Activated T-cell treated with anti-CD3 and anti-CD28 coated beads, Interleukin-2, amount 50 U/mL, for 24 hours (primary cell): ENCODE results near the gene NXN.
"Not testable (repeated sequence)": the region's sequence is repeated elsewhere in the genome, so short reads cannot be mapped to it uniquely, and the experiment has no call there.

ENCODE experiments used
- DNase-seq: peaks from one replicate; pipeline ENCODE4 v3.0.0-alpha.2; 2020
- H3K27ac Mint-ChIP-seq: 2 replicates; pipeline ENCODE4 v1.8.0; 2020; ENCODE audit warnings: mild to moderate bottlenecking, mixed read lengths
- H3K27me3 Mint-ChIP-seq: 2 replicates; pipeline ENCODE4 v1.8.0; 2020; ENCODE audit warnings: mixed read lengths
- H3K36me3 Mint-ChIP-seq: 2 replicates; pipeline ENCODE4 v1.8.0; 2020; ENCODE audit warnings: low read depth, mixed read lengths
- H3K4me1 Mint-ChIP-seq: 2 replicates; pipeline ENCODE4 v1.8.0; 2020; ENCODE audit warnings: low read depth, mixed read lengths
- H3K4me3 Mint-ChIP-seq: 2 replicates; pipeline ENCODE4 v1.8.0; 2020; ENCODE audit warnings: mild to moderate bottlenecking, moderate library complexity, mixed read lengths
- H3K9me3 Mint-ChIP-seq: 2 replicates; pipeline ENCODE4 v1.8.0; 2020; ENCODE audit warnings: mixed read lengths

The NXN gene

DNA sequence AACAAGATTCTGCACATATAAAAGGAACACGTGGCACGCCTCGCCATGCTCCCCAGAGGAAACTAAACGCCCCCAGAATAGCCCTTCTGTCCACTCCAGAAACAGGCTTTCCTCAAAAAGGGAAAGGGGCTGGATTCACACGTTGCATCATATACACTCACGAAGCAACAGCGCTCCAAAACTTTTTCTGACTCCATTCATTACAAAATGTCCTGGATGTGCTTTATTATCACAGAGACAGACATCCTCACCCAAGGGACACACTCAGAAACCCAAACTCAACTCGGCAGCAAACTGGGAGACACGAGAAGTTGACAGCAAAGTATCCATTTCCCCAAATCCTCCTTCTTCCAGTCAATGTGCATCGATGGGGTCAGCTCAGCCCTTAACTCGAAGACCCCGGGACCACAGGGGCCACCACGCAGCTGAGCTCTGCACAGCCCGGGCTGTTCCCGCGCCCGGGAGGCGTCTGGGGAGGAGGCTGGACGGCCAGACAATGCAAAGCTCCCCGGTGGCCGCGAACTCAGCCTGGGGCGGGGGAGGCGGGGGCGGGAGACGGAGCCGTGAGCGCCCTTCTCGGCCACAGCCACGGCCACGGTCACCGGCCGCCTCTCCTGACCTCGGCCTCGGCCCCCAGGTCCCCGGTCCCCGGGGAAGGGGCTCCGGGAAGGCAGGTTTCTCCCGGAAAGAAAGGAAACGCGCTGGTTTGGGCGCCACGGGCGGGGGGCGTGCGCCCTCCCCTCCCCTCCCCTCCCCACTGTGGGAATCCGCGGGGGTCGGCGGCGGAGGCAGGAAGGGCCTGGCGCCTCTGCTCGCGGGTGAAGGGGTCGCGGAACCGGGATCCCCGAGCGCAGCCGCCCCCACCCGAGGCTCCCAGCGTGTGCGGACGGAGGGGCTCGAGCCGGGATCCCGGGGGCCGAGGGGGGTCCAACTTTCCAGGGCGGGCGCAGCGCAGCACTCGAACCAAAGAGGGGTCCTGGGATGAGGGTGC lies 1.2 kb downstream of the NXN start:
- peaks cover 14% of the 10 kb centered on the region for H3K4me1 Mint-ChIP-seq
- peak overlapping the region; percentile 64 for H3K4me3 Mint-ChIP-seq
- peaks cover 40% of the 10 kb centered on the region for H3K27me3 Mint-ChIP-seq
- H3K36me3 Mint-ChIP-seq, result no peaks in the 10 kb centered on the region
- peak overlapping the region; percentile 36 for H3K27ac Mint-ChIP-seq
- peak; percentile 44 for DNase-seq
- no peaks in the 10 kb centered on the region for H3K9me3 Mint-ChIP-seq

DNA sequence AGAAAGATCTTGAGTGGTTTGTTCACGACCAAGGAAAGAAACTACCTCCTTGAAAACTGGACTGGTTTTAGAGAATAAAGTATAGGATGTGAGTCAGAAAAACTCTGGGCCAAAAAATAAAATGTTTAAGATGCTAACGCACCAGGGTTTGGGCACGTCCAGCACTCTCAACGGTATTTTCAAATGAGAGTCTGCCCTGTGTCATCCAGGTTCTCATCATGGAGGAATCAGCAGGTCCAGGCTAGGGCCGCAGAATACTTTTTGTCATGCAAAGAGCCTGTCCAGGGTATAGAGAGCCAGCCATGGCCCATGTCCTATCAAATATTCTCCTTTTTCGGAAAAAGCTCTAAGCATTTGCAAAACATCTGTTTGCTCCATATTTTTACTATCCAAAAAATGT lies 2.4 kb downstream of the NXN start:
- Mint-ChIP-seq H3K36me3 (no peaks in the 10 kb centered on the region), H3K27ac (no peak overlapping the region), H3K4me1 (peaks cover 14% of the 10 kb centered on the region), H3K9me3 (no peaks in the 10 kb centered on the region), H3K27me3 (peaks cover 45% of the 10 kb centered on the region), H3K4me3 (no peak overlapping the region)
- no peak for DNase-seq

DNA sequence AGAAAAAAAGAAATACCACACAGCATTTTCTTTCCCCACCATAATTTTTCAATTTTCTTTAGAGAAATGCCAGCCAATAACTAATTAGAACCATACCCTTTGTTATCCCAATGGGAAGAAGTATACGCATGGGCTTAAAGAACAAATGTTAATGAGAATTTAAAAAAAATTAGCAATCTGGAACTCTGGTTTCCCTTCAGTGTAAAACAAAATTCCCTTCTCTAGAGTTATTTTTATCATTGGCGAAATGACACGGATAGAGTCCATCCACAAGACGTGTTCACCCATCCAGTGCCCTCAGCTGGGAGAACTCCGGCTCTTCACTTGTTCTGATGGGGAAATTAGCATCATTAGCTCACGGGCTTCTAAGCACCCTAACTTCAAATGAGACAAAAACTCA lies 3.3 kb downstream of the NXN start:
- no peak overlapping the region for H3K27ac Mint-ChIP-seq
- no peaks in the 10 kb centered on the region for H3K9me3 Mint-ChIP-seq
- no peaks in the 10 kb centered on the region for H3K36me3 Mint-ChIP-seq
- peaks cover 13% of the 10 kb centered on the region for H3K4me1 Mint-ChIP-seq
- H3K4me3 Mint-ChIP-seq, result no peak overlapping the region
- peaks cover 47% of the 10 kb centered on the region for H3K27me3 Mint-ChIP-seq
- DNase-seq, result no peak

DNA sequence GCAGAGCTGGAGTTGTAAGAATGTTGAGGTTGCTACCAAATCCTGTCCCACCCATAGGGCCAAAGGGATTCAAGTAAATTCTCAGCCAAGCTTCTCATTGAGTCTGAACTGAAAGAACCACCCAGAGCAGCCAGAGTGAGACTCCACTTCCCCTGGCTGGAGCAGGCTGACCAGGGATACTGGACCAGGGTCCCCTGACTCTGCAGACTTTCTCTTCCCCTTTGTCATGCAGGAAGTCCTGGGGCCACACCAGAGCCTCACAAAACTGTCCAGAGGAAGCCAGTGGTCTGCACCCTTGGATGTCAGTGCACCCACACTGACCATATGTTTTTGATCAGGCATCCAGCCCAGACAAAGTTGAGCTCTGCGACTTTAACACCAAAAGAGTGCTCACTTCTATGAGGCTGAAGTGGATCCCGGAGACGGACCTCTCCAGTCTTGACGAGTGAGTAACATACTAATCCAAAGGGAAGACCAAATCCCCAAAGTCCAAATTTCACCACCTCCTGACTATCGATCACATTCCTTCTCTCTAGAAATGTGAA lies 4.1 kb downstream of the NXN start:
- no peaks in the 10 kb centered on the region for H3K9me3 Mint-ChIP-seq
- H3K4me3 Mint-ChIP-seq, result no peak overlapping the region
- no peak overlapping the region for H3K27ac Mint-ChIP-seq
- no peak for DNase-seq
- peaks cover 7% of the 10 kb centered on the region for H3K4me1 Mint-ChIP-seq
- H3K36me3 Mint-ChIP-seq, result no peaks in the 10 kb centered on the region
- H3K27me3 Mint-ChIP-seq, result peaks cover 50% of the 10 kb centered on the region

DNA sequence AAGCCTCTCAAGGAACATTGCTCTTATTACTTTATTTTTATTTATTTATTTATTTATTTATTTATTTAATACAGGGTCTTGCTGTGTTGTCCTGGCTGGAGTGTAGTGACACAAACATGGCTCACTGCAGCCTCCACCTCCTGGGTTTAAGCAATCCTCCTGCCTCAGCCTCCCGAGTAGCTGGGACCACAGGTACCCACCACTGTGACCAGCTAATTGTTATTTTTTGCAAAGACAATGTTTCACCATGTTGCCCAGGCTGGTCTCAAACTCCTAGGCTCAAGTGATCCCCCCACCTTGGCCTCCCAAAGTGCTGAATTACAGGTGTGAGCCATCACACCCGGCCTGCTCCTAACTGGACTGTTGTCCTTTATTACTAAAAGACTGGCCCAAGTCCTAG lies 4.8 kb downstream of the NXN start:
- not testable (repeated sequence) for H3K4me3 Mint-ChIP-seq, H3K27ac Mint-ChIP-seq, DNase-seq, H3K36me3 Mint-ChIP-seq, H3K4me1 Mint-ChIP-seq, H3K9me3 Mint-ChIP-seq
- H3K27me3 Mint-ChIP-seq, result peaks cover 56% of the 10 kb centered on the region

DNA sequence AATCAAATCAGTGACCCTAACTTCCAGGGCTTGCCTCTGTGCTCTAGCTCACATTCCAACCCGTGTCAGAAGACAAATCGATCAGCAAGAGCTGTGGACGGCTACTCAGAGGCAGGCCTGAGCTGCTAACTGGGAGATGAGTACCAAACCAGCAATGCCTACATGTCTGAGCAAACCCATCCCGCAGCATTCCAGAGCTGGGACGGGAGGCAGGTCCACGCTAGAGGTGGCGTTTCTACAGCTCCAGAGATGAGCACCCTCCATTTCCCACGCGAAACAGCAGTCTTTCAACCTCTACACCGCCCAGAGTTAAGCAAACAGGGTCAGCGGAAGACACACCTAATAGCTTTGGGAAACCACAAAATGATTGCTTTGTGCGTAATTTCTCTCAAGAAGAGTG lies 6.5 kb downstream of the NXN start:
- Mint-ChIP-seq H3K4me3 (no peak overlapping the region), H3K4me1 (peaks cover 5% of the 10 kb centered on the region), H3K27ac (no peak overlapping the region), H3K36me3 (no peaks in the 10 kb centered on the region), H3K9me3 (no peaks in the 10 kb centered on the region), H3K27me3 (peaks cover 69% of the 10 kb centered on the region)
- DNase-seq, result no peak

DNA sequence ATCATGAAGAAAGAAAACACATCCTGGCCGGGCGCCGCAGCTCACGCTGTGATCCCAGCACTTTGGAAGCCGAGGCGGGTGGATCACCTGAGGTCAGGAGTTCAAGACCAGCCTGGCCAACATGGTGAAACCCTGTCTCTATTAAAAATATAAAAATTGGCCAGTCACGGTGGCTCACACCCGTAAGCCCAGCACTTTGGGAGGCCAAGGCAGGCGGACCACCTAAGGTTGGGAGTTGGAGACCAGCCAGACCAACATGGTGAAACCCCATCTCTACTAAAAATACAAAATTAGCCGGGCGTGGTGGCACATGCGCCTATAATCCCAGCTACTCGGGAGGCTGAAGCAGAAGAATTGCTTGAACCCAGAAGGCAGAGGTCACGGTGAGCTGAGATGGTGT lies 7.7 kb downstream of the NXN start:
- not testable (repeated sequence) for H3K36me3 Mint-ChIP-seq, H3K4me1 Mint-ChIP-seq, H3K9me3 Mint-ChIP-seq, DNase-seq, H3K27ac Mint-ChIP-seq, H3K4me3 Mint-ChIP-seq
- H3K27me3 Mint-ChIP-seq, result peaks cover 68% of the 10 kb centered on the region

DNA sequence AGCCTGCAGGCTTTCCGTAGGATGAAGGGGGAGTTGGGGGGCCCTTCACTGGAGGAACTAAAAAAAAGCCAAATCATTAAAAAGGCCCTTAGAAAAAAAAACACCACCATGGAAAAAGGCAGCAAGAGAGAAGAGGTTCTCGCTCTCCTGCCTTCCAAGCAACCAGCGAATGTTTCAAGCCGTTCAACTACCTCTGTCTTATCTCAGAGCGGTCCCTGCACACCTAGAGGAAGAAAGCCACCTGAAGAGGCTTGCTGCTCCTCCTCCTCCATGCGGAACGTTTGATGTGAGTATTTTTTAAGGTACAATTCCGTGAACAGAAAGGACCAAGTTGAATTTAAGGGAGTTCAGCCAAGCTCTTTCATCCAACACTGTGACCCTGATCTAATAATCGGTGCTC lies 9.2 kb downstream of the NXN start:
- Mint-ChIP-seq H3K36me3 (no peaks in the 10 kb centered on the region), H3K27ac (no peak overlapping the region), H3K4me3 (no peak overlapping the region), H3K4me1 (peaks cover 4% of the 10 kb centered on the region), H3K27me3 (peaks cover 62% of the 10 kb centered on the region), H3K9me3 (no peaks in the 10 kb centered on the region)
- no peak for DNase-seq

DNA sequence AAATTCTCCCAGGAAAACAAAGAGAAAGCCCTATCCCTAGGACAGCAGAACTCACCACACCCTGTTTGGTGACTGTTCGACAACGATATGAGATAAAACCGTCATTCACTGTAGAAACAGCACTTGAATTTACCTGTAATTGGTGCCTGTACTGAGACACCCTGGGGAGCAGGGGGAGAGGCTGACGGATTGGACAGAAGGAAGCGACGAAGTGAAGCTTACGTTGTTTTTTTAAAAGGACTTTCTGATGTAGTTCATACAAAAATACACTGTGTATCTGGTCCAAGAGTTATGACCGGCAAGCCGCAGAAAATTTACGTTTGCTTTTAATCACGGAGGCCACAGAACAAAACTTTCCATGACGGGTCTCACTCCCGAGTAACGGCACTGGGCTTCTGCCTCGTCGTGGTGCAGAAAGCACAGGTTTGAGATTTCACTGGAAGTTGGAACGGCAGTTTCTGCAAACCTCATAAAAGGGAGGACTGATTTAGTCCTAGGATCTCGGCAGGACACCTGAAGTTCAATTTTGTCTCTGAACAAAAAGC lies 9.7 kb downstream of the NXN start:
- no peak overlapping the region for H3K4me3 Mint-ChIP-seq
- H3K9me3 Mint-ChIP-seq, result no peaks in the 10 kb centered on the region
- peaks cover 62% of the 10 kb centered on the region for H3K27me3 Mint-ChIP-seq
- no peak overlapping the region for H3K27ac Mint-ChIP-seq
- H3K4me1 Mint-ChIP-seq, result peaks cover 4% of the 10 kb centered on the region
- DNase-seq, result no peak
- no peaks in the 10 kb centered on the region for H3K36me3 Mint-ChIP-seq

DNA sequence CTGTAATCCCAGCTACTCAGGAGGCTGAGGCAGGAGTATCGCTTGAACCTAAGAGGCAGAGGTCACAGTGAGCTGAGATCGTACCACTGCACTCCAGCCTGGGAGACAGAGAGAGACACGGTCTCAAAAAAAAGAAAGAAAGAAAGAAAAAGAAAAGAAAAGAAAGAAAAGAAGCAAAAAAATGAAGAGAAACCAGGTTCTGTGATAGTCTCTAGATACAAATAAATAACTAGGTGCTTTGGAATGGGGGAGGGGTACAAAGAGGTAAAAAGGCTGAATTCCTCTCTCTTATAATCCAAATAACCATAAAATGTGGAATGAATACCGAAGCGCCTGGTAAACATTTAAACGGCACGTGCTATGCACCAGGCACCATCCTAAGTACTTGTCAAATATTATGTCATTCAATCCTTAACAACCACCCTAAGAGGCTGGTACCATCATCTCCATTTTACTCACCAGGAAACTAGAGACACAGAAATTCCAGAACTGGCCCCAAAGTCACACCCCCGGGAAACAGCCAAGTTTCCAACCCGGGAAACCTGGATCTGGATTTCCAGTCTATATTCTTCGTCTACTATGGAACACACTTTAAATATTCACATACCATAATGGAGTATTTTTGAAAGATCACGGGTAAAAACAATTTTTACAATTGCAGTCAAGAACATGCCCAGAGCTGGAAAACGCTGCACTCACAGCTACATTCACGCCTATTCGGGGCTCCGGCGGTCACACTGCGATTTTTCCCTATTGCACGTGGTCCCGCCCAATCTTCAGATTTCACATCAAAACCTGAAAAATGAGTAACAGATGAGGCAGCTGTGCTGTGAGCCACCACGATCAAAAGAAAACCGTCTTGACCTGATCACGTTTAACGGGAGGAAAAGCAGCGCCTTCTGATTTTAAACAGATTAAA lies 10.5 kb downstream of the NXN start:
- H3K27me3 Mint-ChIP-seq, result peaks cover 64% of the 10 kb centered on the region
- no peak overlapping the region for H3K4me3 Mint-ChIP-seq
- no peak for DNase-seq
- H3K4me1 Mint-ChIP-seq, result peaks cover 4% of the 10 kb centered on the region
- no peaks in the 10 kb centered on the region for H3K36me3 Mint-ChIP-seq
- no peaks in the 10 kb centered on the region for H3K9me3 Mint-ChIP-seq
- H3K27ac Mint-ChIP-seq, result no peak overlapping the region

DNA sequence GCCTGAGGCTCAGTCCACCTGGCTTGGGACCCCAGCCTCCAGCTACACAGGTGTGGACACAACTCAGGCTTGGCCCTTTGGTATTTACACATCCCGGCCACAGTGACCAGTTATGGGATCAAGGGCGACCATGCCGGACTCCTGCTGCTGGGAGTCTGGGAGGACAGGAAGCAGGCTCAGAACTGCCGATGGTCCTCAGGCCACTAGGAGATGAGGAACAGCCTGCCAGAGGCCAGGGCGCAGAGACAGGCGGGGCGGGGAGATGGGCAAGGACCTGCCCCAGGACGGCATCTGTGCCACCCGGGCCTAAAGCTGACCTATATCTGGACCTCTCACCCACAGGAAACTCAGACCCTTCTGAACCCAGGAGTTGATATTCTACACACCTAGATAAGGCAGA lies 12.5 kb downstream of the NXN start:
- no peak overlapping the region for H3K27ac Mint-ChIP-seq
- H3K27me3 Mint-ChIP-seq, result peaks cover 65% of the 10 kb centered on the region
- no peaks in the 10 kb centered on the region for H3K9me3 Mint-ChIP-seq
- H3K4me1 Mint-ChIP-seq, result peaks cover 4% of the 10 kb centered on the region
- no peaks in the 10 kb centered on the region for H3K36me3 Mint-ChIP-seq
- no peak for DNase-seq
- H3K4me3 Mint-ChIP-seq, result no peak overlapping the region

DNA sequence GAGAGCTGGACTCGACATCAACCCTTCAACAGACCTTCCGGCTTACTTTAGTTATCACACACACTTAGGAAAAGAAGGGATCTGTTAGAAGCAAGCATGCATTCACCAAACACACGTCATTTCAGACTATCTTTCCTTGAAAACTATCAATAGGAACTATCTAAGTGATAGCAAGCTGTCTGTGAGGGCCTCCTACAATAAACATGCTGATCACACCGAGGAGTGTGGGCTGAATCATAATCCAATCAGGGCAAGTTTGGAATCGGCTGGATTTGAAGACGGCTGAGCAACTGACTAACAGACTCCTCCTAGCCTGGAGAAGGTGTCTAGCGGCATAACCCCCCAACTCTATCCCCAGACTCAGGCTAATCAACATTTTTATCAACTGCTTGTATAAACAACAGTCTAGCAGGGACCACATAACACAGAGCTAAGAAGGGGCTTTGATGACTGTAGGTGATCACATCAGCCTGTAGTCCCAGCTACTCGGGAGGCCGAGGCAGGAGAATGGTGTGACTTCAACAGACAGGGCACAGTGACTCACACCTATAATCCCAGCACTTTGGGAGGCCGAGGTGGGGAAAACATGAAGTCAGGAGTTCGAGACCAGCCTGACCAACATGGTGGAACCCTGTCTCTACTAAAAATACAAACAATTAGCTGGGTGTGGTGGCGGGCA lies 14.1 kb downstream of the NXN start:
- DNase-seq, result no peak
- peaks cover 67% of the 10 kb centered on the region for H3K27me3 Mint-ChIP-seq
- no peak overlapping the region for H3K27ac Mint-ChIP-seq
- H3K36me3 Mint-ChIP-seq, result no peaks in the 10 kb centered on the region
- H3K9me3 Mint-ChIP-seq, result no peaks in the 10 kb centered on the region
- H3K4me1 Mint-ChIP-seq, result peaks cover 4% of the 10 kb centered on the region
- no peak overlapping the region for H3K4me3 Mint-ChIP-seq

DNA sequence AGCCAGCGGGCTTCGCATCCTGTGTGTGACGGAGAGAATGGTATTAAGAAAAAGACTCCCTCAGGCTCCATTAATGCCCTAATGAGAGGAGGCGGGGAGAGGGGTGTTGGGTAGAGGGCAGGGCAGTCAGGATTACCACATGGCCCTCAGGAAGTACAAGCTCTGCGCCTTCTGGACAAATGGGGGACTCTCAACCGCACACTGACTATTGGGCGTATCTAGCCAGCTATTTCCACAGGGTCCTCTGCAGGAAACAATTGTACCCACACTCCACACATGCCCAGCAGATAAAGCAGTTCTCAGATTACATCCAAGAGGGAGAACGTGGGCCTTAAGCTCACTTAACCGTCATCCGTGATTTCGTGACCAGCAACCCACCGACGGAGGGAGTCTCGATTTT lies 14.7 kb downstream of the NXN start:
- no peak for DNase-seq
- Mint-ChIP-seq H3K27ac (no peak overlapping the region), H3K4me3 (no peak overlapping the region), H3K27me3 (peaks cover 62% of the 10 kb centered on the region), H3K36me3 (no peaks in the 10 kb centered on the region), H3K4me1 (peaks cover 4% of the 10 kb centered on the region), H3K9me3 (no peaks in the 10 kb centered on the region)

DNA sequence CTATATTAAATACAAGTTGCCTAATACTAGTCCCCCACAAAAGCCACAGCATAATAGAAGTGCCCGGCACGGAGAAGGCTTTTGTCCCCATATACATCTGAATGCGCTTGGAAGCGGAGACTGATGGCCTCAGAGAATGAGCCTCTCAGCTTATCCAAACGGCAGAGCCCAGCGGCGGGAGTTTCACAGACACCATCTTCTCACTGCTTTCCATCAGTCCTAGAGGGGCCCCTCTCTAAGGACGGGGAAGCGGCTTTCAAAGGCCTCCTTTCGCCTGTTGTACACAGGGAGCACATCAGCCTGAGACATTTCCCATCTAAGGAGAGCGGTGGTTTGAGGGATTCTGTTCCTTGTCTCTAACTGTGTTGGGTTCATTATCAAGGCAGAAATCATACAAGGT lies 16.9 kb downstream of the NXN start:
- Mint-ChIP-seq H3K27ac (no peak overlapping the region), H3K36me3 (no peaks in the 10 kb centered on the region), H3K9me3 (no peaks in the 10 kb centered on the region), H3K4me1 (no peaks in the 10 kb centered on the region), H3K4me3 (no peak overlapping the region), H3K27me3 (peaks cover 45% of the 10 kb centered on the region)
- no peak for DNase-seq
